Fibroblast of pulmonary artery (primary cell): ENCODE results near the gene NEDD4L.

Experiments used
- DNase-seq: peaks from one replicate; pipeline ENCODE4 v3.0.0-alpha.2; 2010; ENCODE audit warnings: low read depth
- H3K4me3 ChIP-seq: replicated peaks from 2 replicates; pipeline ENCODE4 v1.5.1; 2011; ENCODE audit warnings: low read depth, mild to moderate bottlenecking, control low read depth, low read length, moderate library complexity
- CTCF ChIP-seq: IDR thresholded peaks from 2 replicates; pipeline ENCODE4 v1.5.1; 2011; ENCODE audit warnings: mild to moderate bottlenecking, control low read depth, low read length, inconsistent platforms; ENCODE audit errors: missing control alignments

Gene NEDD4L

GRCh38 chr18:58286632-58287352 lies 242.8 kb downstream of the NEDD4L start:
- no peak for TF ChIP-seq CTCF
- no peak overlapping the region for H3K4me3 ChIP-seq
- DNase-seq: no peak

GRCh38 chr18:58287353-58288274 lies 243.6 kb downstream of the NEDD4L start:
- H3K4me3 ChIP-seq: no peak overlapping the region

GRCh38 chr18:58288921-58289797 lies 245.1 kb downstream of the NEDD4L start:
- peak; percentile 22 for DNase-seq
- no peak overlapping the region for H3K4me3 ChIP-seq
- no peak for TF ChIP-seq CTCF

More at GRCh38 chr18:58287353-58288274, 243.6 kb downstream of the NEDD4L start:
- TF ChIP-seq CTCF: no peak
- DNase-seq: no peak

- DNase-seq: peak; percentile 46
- H3K4me3 ChIP-seq: no peak overlapping the region
- no peak for TF ChIP-seq CTCF
Measured at GRCh38 chr18:58290116-58290695, 246.2 kb downstream of the NEDD4L start.

- no peak for DNase-seq
- TF ChIP-seq CTCF: no peak
- no peak overlapping the region for H3K4me3 ChIP-seq
Measured at GRCh38 chr18:58291131-58291530, 247.1 kb downstream of the NEDD4L start.

GRCh38 chr18:58292638-58293037 lies 248.6 kb downstream of the NEDD4L start:
- no peak for TF ChIP-seq CTCF
- DNase-seq: no peak
- no peak overlapping the region for H3K4me3 ChIP-seq
